GM12874 (cell line): Measurements from ENCODE around the gene CYB5R3.

ENCODE experiments used
- CTCF ChIP-seq: IDR thresholded peaks from 2 replicates; pipeline ENCODE4 v1.5.1; 2011; ENCODE audit warnings: low read depth, mild to moderate bottlenecking, control low read depth, low read length, moderate library complexity; ENCODE audit not compliant: insufficient read depth

CYB5R3 gene

GRCh38 chr22:42649246-42650099, at the start of gene CYB5R3:
TSS of gene CYB5R3 (minus strand) at chr22:42649392. CDS start at chr22:42649315, 77 bp downstream.
- TF ChIP-seq CTCF, result no peak

GRCh38 chr22:42697542-42698013, 48.4 kb upstream of the CYB5R3 start:
- no peak for TF ChIP-seq CTCF

- no peak for TF ChIP-seq CTCF
Observed at GRCh38 chr22:42696331-42696967, 47.3 kb upstream of the CYB5R3 start.

GRCh38 chr22:42695294-42695693, 46.1 kb upstream of the CYB5R3 start:
- TF ChIP-seq CTCF, result no peak

- TF ChIP-seq CTCF, result no peak
Observed at GRCh38 chr22:42693763-42694683, 44.8 kb upstream of the CYB5R3 start.

- TF ChIP-seq CTCF, result no peak
Observed at GRCh38 chr22:42693055-42693762, 44.0 kb upstream of the CYB5R3 start.
